Fibroblast of upper back skin (primary cell): Measurements from ENCODE around the gene CAMSAP1.

Source experiments
- DNase-seq: peaks from one replicate; pipeline ENCODE4 v3.0.0-alpha.2; 2013

CAMSAP1 gene

GRCh38 chr9:135939351-135940265 lies 32.3 kb upstream of the CAMSAP1 start:
- no peak for DNase-seq

DNA sequence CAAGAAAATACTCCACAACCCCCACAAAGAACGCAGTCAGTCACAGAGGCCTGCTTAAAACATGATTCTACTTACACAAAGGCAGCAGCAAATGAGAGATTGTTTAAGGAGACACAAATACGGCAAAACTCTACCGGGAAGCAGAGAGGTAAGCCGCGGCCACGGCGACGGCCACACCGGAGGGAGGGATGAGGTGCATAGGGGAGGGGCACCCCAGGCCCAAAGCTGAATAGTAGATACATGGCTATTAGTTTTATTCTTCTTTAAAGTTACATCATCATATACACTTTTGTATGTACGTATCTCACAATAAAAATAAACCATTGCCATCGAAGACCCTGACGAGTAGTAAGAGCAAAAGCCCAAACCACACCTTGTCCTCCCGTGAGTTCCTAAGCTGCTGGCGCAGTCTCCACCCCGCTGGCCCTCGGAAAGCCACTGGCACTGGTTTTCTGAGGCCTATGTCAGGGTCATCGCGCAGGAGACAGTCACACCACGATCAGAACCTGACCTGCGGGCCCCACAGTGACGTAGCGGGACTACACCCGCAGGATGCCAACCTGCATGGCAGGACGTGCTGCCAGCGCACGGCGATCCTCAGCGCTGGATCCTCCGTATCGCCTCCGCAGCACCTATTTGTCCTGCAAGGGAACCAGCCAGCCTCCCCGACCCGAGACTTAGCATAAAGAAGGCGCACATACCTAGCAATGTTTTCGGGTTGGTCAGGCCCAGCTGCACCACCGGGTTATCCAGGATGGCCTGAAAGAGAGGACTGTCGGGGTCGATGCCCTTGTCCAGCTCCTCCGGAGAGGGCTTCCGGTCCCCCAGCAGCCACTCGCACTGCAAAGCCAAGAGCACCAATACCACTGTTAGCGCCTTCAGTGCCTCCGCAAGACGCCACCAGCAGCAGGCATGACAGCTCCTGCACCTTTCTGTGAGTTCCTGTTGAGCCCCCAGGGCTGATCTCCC lies 30.5 kb upstream of the CAMSAP1 start:
- DNase-seq, result no peak

- no peak for DNase-seq
Observed at GRCh38 chr9:135933114-135933513, 25.8 kb upstream of the CAMSAP1 start.

GRCh38 chr9:135932656-135933055 lies 25.3 kb upstream of the CAMSAP1 start:
- DNase-seq, result no peak

- no peak for DNase-seq
Observed at GRCh38 chr9:135931349-135931820, 24.0 kb upstream of the CAMSAP1 start.

DNA sequence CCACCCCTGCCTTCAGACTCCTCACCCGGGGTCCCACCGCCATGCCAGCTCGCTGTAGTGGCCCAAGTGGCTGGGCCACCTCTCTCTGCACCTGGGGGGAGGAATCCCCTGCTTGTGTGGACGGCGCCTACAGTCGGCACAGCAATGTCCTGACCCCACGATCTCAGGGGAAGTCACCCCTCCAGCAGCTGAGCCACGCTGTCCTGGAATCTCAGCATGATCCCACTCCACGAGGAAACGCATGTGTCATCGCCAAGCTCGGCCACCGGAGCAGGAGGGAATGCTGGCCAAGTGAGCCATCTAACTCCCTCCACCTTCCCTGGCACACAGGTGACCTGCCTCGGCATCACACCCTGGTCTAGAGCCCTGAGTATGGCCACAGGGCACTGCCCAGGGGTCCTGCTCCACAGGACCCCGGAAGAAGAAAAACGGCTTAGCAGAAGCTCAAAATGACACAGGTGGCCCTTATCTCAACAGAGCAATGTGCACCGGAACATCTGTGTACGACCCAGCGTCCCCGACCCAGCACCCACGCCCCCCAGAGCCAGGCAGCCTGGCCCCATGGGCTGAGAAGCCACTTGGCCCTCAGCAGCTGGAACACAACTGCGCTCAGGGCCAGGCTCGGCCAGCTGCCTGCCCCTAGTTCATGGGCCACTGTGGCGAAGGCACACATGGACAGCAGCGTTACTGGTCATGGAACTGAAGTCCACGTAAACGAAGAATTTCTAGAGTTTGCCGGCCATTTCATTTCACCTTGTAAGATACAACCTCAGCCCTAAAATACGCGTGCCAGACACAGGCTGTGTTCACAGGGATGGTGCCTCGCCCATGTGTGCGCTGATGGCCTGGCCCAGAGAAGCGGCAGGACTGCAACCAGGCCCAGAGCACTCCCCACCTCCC lies 23.4 kb upstream of the CAMSAP1 start:
- no peak for DNase-seq

DNA sequence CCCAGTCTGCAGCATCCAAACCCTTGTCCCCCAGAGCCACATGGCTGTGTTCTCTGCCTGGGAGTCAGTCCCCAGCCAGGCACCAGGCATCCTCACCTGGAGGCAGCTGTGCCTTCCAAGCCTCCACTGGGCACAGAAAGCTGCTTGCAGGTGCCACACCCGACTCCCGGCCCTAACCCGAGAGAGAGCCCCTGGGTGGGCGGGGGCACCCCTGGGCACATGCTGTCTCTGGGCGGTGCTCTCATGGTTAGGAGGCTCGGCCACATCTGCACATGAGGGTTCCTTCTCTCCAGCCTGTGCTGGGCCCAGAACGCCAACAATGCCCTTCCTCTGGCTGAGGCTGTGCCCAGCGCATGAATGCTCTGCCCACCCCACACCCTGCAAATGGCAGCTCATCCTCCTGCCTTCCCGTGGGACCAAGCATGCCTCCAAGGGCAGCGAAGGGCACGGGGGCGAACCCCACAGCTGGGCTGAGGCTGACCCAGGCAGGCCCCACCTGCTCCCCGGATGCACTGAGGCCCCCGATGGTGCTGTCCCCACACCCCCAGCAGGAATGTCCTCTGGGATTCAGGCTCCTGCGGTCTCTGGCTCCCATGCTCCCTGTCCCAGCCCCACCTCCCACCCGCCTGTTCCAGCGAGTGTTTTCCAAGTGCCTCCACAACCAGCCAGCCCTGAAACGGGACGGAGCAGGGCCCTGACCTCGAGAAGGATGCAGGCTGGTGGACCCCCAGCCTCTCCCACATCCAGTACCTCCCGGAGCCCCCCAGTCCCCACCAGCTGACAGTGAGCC lies 22.5 kb upstream of the CAMSAP1 start:
- no peak for DNase-seq

GRCh38 chr9:135928731-135929655 lies 21.6 kb upstream of the CAMSAP1 start:
- DNase-seq, result no peak

GRCh38 chr9:135928074-135928730 lies 20.9 kb upstream of the CAMSAP1 start:
- no peak for DNase-seq

DNA sequence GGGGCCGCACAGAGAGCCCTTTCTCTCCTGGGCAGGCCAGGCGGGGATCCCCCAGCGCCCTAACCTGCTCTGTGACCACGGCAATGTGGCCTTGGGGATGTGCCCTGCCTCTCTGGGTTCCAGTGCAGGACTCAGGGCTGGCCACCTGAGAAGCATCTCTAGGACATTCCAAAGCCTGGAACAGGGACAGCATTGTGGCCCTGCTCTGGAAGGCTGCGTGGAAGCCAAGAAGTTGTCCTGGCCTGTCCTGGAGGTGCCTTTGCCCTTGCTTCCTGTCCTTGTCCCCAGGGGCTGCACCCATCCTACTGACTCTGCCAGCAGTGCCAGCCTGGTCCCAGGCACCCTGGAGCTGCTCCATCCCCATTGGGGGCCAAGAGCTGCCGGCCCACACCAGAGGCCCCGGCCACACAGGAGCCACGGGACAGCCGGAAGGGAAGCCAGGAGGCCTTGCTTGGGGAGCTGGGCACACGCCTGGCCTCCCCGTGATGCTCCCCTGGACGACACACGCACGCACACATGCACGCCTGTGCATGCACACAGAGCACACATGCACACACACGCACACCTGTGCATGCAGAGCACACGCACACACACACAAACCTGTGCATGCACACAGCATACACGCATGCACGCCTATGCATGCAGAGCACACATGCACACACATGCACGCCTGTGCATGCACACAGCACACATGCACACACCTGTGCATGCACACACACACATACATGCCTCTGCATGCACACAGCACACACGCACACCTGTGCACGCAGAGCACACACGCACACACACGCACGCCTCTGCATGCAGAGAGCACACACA lies 20.1 kb upstream of the CAMSAP1 start:
- no peak for DNase-seq

- no peak for DNase-seq
Observed at GRCh38 chr9:135926402-135927194, 19.3 kb upstream of the CAMSAP1 start.

DNA sequence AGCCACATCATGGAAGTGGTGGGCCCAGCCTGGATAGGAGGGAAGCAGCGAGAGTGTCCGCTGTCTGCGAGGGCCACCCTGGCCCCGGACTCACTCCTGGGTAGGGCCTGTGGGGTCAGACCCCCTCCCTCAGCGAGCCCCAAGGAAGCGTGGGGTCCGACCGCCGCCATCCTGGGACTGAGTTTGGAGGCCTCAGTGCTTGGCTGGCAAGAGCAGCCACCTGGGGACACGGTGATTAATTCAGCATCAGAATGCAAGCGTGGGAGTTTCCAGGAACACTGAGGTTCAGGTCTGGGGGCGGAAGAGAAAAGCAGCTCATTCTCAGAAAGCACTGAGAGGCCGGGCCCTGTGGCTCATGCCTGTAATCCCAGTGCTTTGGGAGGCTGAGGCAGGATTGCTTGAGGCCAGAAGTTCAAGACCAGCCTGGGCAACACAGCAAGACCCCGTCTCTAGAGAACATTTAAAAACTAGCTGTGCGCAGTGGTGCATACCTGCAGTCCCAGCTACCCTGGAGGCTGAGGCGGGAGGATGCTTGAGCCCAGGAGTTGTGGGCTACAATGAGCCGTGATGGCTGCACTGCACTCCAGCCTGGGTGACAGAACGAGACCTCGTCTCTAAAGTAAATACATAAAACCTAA lies 18.3 kb upstream of the CAMSAP1 start:
- no peak for DNase-seq

GRCh38 chr9:135924628-135925338 lies 17.4 kb upstream of the CAMSAP1 start:
- no peak for DNase-seq

DNA sequence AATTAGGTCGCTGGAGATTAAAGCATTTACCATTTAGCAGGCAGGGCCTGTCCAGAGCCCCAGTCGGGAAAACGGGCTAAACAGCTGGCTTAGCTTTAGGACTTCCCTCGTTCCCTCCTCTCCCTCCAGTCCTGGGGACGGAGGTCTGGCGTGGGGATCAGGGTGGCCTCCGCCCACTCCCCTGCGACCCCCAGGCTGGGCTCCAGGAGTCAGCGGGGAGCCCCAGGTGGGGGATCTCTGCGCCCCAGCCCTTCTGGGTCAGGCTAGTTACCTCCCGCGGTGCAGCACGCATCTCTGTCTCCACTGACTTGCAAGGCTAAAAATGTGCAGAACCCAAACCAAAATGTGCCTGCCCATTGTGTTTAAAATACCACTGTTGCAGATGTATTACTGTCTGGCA lies 16.2 kb upstream of the CAMSAP1 start:
- DNase-seq, result no peak

DNA sequence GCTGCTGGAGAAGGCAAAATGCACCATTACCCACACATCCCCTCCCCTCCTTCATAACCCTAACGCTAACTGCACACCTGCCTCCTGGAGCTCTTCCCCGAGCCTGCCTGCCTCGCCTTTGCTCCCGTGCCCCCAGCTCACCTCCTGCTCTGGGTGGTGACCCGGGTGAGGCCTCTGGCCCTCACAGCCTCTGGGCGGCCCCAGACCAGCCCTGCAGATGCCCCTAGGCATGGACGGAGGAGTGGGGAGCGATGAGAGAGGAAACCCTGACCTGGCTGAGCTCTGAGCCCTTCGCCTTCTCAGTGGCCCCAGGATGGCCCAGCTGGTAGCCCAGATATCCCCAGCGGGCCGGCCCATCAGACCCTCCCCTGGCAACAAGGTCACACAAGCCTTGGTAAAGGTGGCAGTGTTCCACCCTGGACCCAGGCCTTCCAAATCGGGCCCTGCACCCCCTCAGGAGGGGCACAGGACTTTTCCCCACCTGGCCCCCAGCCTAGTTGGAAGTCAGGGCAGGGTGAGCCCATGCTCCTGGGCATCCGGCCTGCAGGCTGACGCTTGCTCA lies 14.5 kb upstream of the CAMSAP1 start:
- no peak for DNase-seq

- no peak for DNase-seq
Observed at GRCh38 chr9:135920973-135921585, 13.7 kb upstream of the CAMSAP1 start.
